Naive B cell (primary cell): ENCODE measurements around the gene HS6ST1. TPM values are rescaled to one million over a fixed set of nuclear protein-coding genes. Genes with fewer than 3 reads are reported as not detected.

ENCODE experiments used
- ATAC-seq, 2 donors: fragments of 150-1000 bp; cut with Tn5 transposase; 2 replicates each; pipeline ENCODE4 v1.10.0; 2021; ENCODE audit warnings: low read depth in 2 of 2, mild to moderate bottlenecking in 2 of 2, moderate library complexity in 2 of 2
- DNase-seq: peaks from one replicate; pipeline ENCODE4 v3.0.0; 2022
- H3K27ac Mint-ChIP-seq, 6 donors: one replicate each; pipeline ENCODE4 v1.8.0; 2020 to 2022; ENCODE audit warnings: mild to moderate bottlenecking in 6 of 6, mixed read lengths in 6 of 6, moderate library complexity in 5 of 6, inconsistent platforms in 2 of 6
- H3K27me3 Mint-ChIP-seq, 3 donors: one replicate each; pipeline ENCODE4 v1.8.0; 2021 to 2022; ENCODE audit warnings: mixed read lengths in 3 of 3, mild to moderate bottlenecking in 1 of 3
- H3K36me3 Mint-ChIP-seq, 2 donors: one replicate each; pipeline ENCODE4 v1.8.0; 2020 to 2022; ENCODE audit warnings: mixed read lengths in 2 of 2, inconsistent platforms in 1 of 2, mild to moderate bottlenecking in 1 of 2
- H3K4me1 Mint-ChIP-seq, 3 donors: one replicate each; pipeline ENCODE4 v1.8.0; 2020 to 2022; ENCODE audit warnings: mixed read lengths in 3 of 3, inconsistent platforms in 1 of 3, mild to moderate bottlenecking in 1 of 3, moderate library complexity in 1 of 3
- H3K4me3 Mint-ChIP-seq, 8 donors: one replicate each; pipeline ENCODE4 v1.8.0; 2020 to 2022; ENCODE audit warnings: mild to moderate bottlenecking in 8 of 8, mixed read lengths in 8 of 8, moderate library complexity in 8 of 8, inconsistent platforms in 2 of 8
- H3K9me3 Mint-ChIP-seq, 7 donors: one replicate each; pipeline ENCODE4 v1.8.0; 2020 to 2022; ENCODE audit warnings: mixed read lengths in 7 of 7, mild to moderate bottlenecking in 5 of 7, inconsistent platforms in 2 of 7, moderate library complexity in 1 of 7
- polyA plus RNA-seq, 6 donors: library from polyadenylated mRNA; unstranded; fragments of 300-500 nt; fragmentation: Illumina TruSeq; gene quantifications; one replicate each; pipeline ENCODE4 v1.2.3, GENCODE V29; 2021; ENCODE audit warnings: low read depth in 6 of 6

The HS6ST1 gene
- polyA plus RNA-seq, 6 donors from 2014 or later, result 3.3 to 11.5 (median 6.8) TPM

DNA sequence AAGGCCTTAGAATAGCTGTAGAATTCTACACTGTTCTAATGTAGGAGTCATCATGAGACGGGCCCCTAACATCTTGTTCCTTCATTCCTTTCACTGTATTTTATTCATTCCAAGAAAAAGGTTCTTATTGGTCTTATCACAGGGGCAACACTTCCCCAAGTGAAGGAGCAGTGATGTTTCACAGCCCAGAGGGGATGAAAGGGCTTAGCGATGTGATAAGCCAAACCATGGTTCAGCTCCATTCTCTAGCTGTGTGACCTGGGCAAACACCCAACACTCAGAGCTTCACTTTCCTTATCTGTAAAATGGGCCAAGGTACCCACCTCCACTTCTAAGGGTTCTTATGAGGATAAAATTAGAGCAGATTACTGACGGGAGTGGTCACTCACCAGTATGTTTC lies 25.4 kb upstream of the HS6ST1 start:
- H3K27me3 Mint-ChIP-seq, result no peaks in the 10 kb centered on the region
- H3K4me1 Mint-ChIP-seq, result peaks cover 3 to 5% (median 3%) of the 10 kb centered on the region in 3 donors
- peaks cover 0 to 17% of the 10 kb centered on the region in 2 donors for H3K36me3 Mint-ChIP-seq
- DNase-seq (no peak), ATAC-seq (no peak)
- peaks cover 4 to 22% (median 11%) of the 10 kb centered on the region in 7 donors for H3K9me3 Mint-ChIP-seq
- no peak overlapping the region for H3K27ac Mint-ChIP-seq
- H3K4me3 Mint-ChIP-seq, result no peak overlapping the region

DNA sequence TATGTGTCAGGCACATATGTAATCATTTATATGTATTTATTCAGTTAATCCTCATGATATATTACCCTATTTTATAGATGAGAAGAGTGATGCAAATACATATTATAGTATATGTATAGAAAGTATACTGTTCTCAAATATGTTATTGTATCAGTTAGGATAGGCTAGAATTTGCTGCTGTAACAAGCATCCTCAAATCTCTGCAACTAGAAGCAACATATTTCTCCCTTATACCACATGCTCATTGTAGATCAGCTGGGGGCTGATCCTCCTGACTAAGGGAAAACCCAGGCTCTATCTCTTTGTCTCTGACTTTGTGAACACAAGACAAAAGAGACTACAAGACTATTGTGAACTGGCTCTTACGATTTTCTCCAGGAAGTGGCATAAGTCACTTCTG lies 24.8 kb upstream of the HS6ST1 start:
- H3K27me3 Mint-ChIP-seq, result no peaks in the 10 kb centered on the region
- peaks cover 6 to 22% (median 11%) of the 10 kb centered on the region in 7 donors for H3K9me3 Mint-ChIP-seq
- H3K4me3 Mint-ChIP-seq, result no peak overlapping the region
- ATAC-seq, result no peak
- no peak overlapping the region for H3K27ac Mint-ChIP-seq
- H3K4me1 Mint-ChIP-seq, result peaks cover 3 to 5% (median 3%) of the 10 kb centered on the region in 3 donors
- peaks cover 0 to 17% of the 10 kb centered on the region in 2 donors for H3K36me3 Mint-ChIP-seq
- DNase-seq, result no peak

DNA sequence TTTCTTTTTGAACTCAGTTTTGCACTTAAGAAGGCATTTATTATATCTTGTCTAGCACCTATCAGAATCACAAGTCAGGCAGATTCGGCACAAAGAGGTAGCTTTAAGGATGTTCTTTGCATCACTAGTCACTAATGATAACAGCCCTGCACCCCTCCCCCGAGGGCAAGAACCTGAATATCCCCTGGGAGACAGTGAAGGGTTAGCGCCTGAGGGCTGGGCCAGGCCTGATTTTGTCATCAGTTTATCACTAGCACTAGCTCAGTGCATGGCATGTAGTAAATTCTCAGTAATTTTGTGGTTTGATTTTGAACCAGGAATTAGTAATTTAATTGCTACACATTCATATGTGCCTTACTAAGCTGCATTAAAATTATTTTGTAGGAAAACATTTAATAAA lies 23.9 kb upstream of the HS6ST1 start:
- Mint-ChIP-seq H3K4me3 (no peak overlapping the region), H3K4me1 (peaks cover 3 to 5% (median 3%) of the 10 kb centered on the region in 3 donors), H3K36me3 (peaks cover 0 to 17% of the 10 kb centered on the region in 2 donors), H3K9me3 (peaks cover 8 to 22% (median 14%) of the 10 kb centered on the region in 7 donors), H3K27me3 (no peaks in the 10 kb centered on the region), H3K27ac (no peak overlapping the region)
- ATAC-seq (no peak), DNase-seq (no peak)

DNA sequence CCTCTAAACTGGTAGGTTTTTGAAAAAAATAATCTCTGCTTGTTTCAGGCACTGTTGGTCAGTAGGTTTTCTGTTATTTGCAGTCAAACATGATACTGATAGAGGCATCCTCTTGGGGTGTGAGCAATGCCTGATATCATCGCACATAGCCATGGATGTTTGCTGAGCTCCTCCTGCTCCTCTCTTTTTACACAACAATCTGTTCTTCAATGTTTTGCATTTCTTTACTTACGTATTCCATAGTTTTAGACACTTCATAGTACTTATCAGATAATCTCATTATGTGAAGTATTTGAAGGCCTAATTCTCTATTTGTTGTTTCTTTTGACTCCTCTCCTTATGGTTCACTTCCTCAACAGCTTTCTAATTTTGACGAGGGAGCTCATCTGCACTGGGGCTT lies 23.0 kb upstream of the HS6ST1 start:
- no peak for DNase-seq
- peaks cover 8 to 22% (median 14%) of the 10 kb centered on the region in 7 donors for H3K9me3 Mint-ChIP-seq
- ATAC-seq, result no peak
- peaks cover 3 to 5% (median 3%) of the 10 kb centered on the region in 3 donors for H3K4me1 Mint-ChIP-seq
- no peak overlapping the region for H3K27ac Mint-ChIP-seq
- peaks cover 0 to 17% of the 10 kb centered on the region in 2 donors for H3K36me3 Mint-ChIP-seq
- no peaks in the 10 kb centered on the region for H3K27me3 Mint-ChIP-seq
- H3K4me3 Mint-ChIP-seq, result no peak overlapping the region

DNA sequence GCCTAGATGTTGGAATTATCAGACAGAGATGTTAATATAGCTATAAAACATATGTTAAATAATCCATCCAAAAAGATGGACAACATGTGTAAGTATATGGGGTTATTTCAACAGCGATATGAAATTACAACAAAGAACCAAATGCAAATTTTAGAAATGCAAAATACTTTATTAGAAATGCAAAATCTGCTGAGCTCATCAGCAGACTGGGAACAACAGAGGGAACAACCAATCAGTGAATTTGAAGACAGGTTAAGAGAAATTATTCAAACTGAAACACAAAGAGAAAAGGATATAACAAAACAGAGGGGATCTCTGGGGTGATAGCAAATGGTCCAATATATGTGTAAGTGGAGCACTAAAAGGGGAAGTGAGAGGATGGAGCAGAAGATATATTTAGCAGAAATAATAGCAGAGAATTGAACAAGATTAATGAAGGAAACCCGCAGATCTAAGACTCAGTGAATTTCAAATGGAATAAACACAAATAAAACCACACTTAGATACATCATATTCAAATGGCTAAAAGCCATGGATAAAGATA lies 13.5 kb upstream of the HS6ST1 start:
- peaks cover 0 to 8% (median 6%) of the 10 kb centered on the region in 3 donors for H3K27me3 Mint-ChIP-seq
- peaks cover 13 to 41% (median 21%) of the 10 kb centered on the region in 7 donors for H3K9me3 Mint-ChIP-seq
- H3K4me3 Mint-ChIP-seq, result no peak overlapping the region
- DNase-seq, result no peak
- no peak for ATAC-seq
- H3K36me3 Mint-ChIP-seq, result peaks cover 17 to 19% of the 10 kb centered on the region in 2 donors
- H3K4me1 Mint-ChIP-seq, result no peaks in the 10 kb centered on the region
- H3K27ac Mint-ChIP-seq, result peak overlapping the region in 1 of 6 donors; percentile 54

DNA sequence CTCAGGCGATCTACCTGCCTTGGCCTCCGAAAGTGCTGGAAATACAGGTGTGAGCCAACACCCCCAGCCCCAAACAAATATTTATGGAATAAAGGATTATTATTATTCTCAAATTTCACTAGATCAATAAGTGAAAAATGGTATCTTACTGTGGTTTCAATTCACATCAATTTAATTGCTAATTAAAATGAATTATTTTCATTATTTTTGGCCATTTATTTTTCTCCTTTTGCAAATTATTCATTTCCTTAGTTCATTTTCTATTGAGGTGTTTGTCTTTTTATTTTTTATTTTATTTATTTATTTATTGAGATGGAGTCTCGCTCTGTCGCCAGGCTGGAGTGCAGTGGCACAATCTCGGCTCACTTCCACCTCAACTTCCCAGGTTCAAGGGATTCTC lies 11.9 kb upstream of the HS6ST1 start:
- peaks cover 0 to 8% (median 6%) of the 10 kb centered on the region in 3 donors for H3K27me3 Mint-ChIP-seq

DNA sequence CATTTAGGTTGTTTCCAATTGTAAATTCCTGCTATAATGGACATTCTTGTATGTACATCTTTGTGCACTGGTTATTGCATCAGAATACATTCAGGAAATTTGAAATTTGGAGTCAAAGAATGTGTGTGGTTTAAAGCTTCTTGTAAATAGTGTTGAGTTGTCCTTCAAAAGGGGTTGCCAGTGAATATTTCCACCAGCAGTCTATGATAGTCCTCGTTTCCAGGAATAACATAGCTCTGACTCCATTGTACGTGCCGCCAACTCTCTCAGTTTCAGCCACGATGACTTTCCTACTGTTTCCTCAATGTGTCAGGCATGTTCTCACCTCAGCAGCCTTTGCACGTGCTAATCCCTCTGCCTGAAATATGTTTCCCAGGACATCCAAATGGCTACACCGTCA lies 10.9 kb upstream of the HS6ST1 start:
- H3K36me3 Mint-ChIP-seq, result peaks cover 17 to 19% of the 10 kb centered on the region in 2 donors
- H3K9me3 Mint-ChIP-seq, result peaks cover 11 to 28% (median 17%) of the 10 kb centered on the region in 7 donors
- ATAC-seq (no peak), DNase-seq (no peak)
- no peak overlapping the region for H3K27ac Mint-ChIP-seq
- peaks cover 0 to 3% (median 0%) of the 10 kb centered on the region in 3 donors for H3K4me1 Mint-ChIP-seq
- peak overlapping the region in 1 of 8 donors; percentile 8 for H3K4me3 Mint-ChIP-seq
- H3K27me3 Mint-ChIP-seq, result peaks cover 0 to 8% (median 6%) of the 10 kb centered on the region in 3 donors

More for the DNA sequence above, 11.9 kb upstream of the HS6ST1 start:
- H3K4me1 Mint-ChIP-seq, result no peaks in the 10 kb centered on the region
- peaks cover 17 to 19% of the 10 kb centered on the region in 2 donors for H3K36me3 Mint-ChIP-seq
- DNase-seq (no peak), ATAC-seq (no peak)
- H3K4me3 Mint-ChIP-seq, result no peak overlapping the region
- peaks cover 11 to 30% (median 17%) of the 10 kb centered on the region in 7 donors for H3K9me3 Mint-ChIP-seq
- no peak overlapping the region for H3K27ac Mint-ChIP-seq

DNA sequence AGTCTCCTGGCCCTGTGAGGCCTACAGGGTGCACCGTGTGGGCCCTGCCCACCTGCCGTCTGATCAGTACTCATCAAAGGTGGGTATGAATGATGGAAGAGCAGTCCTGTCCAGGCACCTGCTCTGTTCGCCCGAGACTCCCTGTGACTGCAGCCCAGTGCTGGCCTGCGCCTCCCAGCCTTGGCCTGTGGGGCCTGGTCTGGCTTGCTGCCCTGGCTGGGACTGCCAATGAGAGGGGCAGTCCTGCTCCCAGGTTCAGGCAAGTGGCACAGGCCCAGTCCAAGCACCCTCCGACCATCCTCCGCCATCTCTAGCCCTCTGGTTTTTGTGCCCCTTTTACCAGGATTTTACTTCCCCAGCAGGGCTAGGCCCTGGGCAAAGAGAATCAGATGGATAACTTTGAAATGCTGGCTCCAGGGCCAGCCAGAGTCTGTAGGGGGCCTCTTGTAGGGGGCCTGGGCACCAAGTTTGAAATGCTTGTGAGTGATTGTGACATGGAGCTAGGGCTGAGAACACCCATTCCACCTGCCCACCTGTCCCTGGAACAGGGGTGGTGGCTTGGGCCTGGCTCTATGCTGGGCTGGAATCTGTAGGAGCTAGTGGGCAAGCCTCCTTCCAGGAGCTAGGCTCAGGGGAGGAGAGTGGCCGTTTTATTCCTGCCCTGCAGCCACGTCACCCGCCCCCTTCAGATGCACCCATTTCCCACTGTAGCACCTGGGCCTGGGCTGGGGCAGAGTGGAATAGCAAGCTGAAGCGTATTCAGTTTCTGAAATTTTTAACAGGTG lies 8.7 kb upstream of the HS6ST1 start:
- Mint-ChIP-seq H3K27me3 (no peaks in the 10 kb centered on the region), H3K4me1 (peaks cover 0 to 3% (median 2%) of the 10 kb centered on the region in 3 donors), H3K36me3 (peaks cover 9 to 11% of the 10 kb centered on the region in 2 donors), H3K9me3 (peaks cover 8 to 13% (median 12%) of the 10 kb centered on the region in 7 donors), H3K4me3 (no peak overlapping the region), H3K27ac (no peak overlapping the region)
- no peak for ATAC-seq
- DNase-seq, result no peak

DNA sequence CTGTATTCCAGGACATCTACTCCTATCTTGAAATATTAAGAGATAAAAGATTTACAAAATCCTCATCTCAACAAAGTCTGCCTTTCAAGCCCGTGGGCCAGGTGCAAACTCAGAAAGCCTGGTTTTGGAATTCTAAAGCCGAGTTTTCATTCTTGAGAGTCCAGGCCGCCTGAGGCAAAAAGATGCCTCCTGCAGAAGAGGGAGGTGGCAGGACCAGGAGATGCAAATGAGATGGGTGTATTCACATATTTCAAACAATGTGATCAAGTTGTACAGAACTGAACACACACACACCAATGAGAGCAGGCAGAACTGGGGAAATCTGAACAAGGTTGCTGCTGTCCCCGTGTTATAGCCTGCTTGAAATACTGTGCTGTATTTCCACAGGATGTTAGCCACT lies 7.7 kb upstream of the HS6ST1 start:
- DNase-seq (no peak), ATAC-seq (no peak)
- Mint-ChIP-seq H3K27me3 (no peaks in the 10 kb centered on the region), H3K4me1 (peaks cover 4 to 6% (median 4%) of the 10 kb centered on the region in 3 donors), H3K27ac (no peak overlapping the region), H3K4me3 (no peak overlapping the region), H3K9me3 (peaks cover 0 to 3% (median 2%) of the 10 kb centered on the region in 7 donors), H3K36me3 (peaks cover 0 to 1% of the 10 kb centered on the region in 2 donors)

DNA sequence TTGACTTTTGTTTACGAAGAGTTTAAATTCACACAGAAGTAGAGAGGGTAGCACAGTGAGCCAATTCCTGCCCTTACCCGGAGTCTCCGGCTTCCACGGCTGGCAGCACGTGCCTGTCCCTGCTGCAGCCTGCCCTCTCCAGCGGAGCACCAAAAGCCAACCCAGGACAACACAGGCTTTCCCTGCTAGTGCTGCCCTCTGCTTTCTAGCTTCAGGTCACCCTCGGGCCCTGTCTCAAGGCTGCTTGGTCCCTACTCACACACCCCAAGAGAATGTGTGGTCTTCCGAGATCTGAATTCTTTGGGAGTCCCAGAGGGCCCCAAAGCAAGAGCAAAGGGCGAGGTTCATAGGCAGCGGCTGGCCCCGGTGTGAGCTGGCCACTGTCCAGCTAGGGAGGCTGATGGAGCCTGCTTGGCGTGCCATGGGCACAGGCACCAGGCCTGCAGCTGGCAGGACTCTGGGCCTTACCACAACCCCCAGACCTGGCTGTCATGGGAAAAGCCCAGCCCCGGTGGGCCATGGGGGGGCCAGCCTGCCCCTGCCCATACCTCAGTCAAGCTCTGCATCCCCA lies 7.0 kb upstream of the HS6ST1 start:
- Mint-ChIP-seq H3K4me1 (peaks cover 8 to 11% (median 10%) of the 10 kb centered on the region in 3 donors), H3K27me3 (no peaks in the 10 kb centered on the region), H3K27ac (no peak overlapping the region), H3K9me3 (peaks cover 0 to 3% (median 0%) of the 10 kb centered on the region in 7 donors), H3K36me3 (no peaks in the 10 kb centered on the region), H3K4me3 (peak overlapping the region in 1 of 8 donors; percentile 62)
- ATAC-seq, result no peak
- DNase-seq, result no peak

DNA sequence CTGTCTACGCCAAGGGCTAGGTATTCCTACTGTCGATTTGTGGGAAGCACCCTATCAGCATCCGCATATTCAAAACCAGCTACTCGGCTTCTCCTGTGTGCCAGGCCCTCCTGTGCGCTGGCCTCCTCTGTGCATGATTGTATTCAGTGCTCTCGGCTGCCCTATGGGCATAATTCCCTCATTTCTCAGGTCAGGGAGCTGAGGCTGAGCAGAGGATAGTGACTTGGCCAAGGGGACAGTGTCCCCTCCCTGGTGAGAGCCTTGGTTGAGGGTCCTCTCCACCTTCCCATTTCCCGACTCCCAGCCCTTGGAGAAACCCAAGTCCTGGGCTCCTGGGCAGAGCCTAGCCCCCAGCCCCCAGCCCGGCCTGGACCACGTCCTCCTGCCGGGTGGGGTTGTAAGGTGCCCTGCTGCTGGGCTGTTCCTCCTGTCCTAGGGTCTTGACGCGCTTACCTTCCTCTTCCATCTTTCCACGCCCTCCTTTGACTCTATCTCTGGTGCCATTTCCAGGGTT lies 6.3 kb upstream of the HS6ST1 start:
- H3K36me3 Mint-ChIP-seq, result no peaks in the 10 kb centered on the region
- no peak for ATAC-seq
- no peaks in the 10 kb centered on the region for H3K27me3 Mint-ChIP-seq
- H3K4me3 Mint-ChIP-seq, result peak overlapping the region in 3 of 8 donors; percentile 25 to 85 (median 57)
- peaks cover 0 to 3% (median 0%) of the 10 kb centered on the region in 7 donors for H3K9me3 Mint-ChIP-seq
- H3K4me1 Mint-ChIP-seq, result peaks cover 11 to 16% (median 16%) of the 10 kb centered on the region in 3 donors
- H3K27ac Mint-ChIP-seq, result no peak overlapping the region
- no peak for DNase-seq

DNA sequence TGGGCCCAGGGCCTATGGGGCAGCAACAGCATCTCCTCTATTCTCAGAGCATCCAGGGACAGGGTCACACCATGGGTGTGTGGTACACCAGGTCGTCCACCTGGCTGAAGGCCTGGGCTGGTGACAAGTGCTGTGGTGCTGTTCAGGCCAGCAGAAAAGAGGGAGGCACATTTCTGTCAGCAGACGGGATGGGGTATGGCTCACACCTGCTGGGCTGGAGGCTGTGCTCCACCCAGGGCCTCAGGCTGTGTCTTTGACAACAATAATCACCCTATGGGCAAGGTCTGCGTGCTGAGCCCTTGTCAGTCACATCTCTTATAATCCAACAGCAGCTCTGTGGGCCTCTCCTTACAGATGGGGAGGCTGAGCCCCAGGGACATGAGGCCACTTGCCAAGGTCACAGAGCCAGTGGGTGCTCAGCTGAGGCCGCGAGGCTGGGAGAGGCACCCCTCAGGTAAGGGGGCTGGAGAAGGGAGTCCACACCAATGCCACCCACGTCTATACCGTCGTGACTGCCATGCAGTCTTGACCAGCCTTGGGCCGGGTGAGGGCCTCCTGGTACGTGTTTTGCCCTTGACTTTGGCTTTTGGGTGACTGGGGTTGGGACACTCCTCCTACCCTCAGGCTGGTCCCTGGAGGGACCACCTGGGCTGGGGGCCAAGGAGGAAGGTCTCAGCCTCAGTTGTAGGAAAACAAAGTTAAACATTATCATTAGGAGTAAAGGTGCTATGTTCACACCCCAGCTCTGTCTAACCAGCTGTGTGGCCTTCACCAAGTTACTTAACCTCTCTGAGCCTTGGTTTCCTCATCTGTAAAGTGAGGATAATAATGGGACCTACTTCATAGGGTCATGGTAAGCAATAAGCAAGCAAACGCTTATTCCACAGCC lies 5.6 kb upstream of the HS6ST1 start:
- DNase-seq, result no peak
- ATAC-seq, result no peak
- Mint-ChIP-seq H3K4me3 (peak overlapping the region in 5 of 8 donors; percentile 55 to 85 (median 81)), H3K27me3 (no peaks in the 10 kb centered on the region), H3K36me3 (no peaks in the 10 kb centered on the region), H3K9me3 (no peaks in the 10 kb centered on the region), H3K4me1 (peaks cover 13 to 16% (median 16%) of the 10 kb centered on the region in 3 donors), H3K27ac (peak overlapping the region in 2 of 6 donors; percentile 62 to 88)
